HUES48 (cell line): ENCODE data around the gene AIG1.
A peak's percentile ranks its signal among the peaks of the same experiment; 100 is the strongest.
"Not testable (repeated sequence)": the region's sequence is repeated elsewhere in the genome, so short reads cannot be mapped to it uniquely, and the experiment has no call there.

Source experiments
- H3K27ac ChIP-seq: one replicate; pipeline ENCODE4 v1.7.0; 2013; ENCODE audit warnings: low read depth, low read length, inconsistent platforms
- H3K27me3 ChIP-seq: 2 replicates; pipeline ENCODE4 v1.6.1; 2013; ENCODE audit warnings: mild to moderate bottlenecking, low read length; ENCODE audit not compliant: control insufficient read depth, insufficient read depth
- H3K36me3 ChIP-seq: 2 replicates; pipeline ENCODE4 v1.6.1; 2013; ENCODE audit warnings: low read length; ENCODE audit not compliant: control insufficient read depth, insufficient read depth
- H3K4me1 ChIP-seq: 2 replicates; pipeline ENCODE4 v1.6.1; 2013; ENCODE audit warnings: mild to moderate bottlenecking, low read length; ENCODE audit not compliant: control insufficient read depth, insufficient read depth
- H3K4me3 ChIP-seq: 2 replicates; pipeline ENCODE4 v1.5.1; 2013; ENCODE audit warnings: mild to moderate bottlenecking, low read depth, low read length
- H3K9ac ChIP-seq: 2 replicates; pipeline ENCODE4 v1.6.1; 2013; ENCODE audit warnings: mild to moderate bottlenecking, low read depth, low read length, moderate library complexity
- H3K9me3 ChIP-seq: 2 replicates; pipeline ENCODE4 v1.6.1; 2013; ENCODE audit warnings: low read length; ENCODE audit not compliant: control insufficient read depth, insufficient read depth

AIG1 gene

GRCh38 chr6:143232849-143233248, 172.2 kb downstream of the AIG1 start:
- Histone ChIP-seq H3K4me1 (peaks cover 9% of the 10 kb centered on the region), H3K36me3 (no peaks in the 10 kb centered on the region), H3K27me3 (no peaks in the 10 kb centered on the region), H3K4me3 (no peak overlapping the region), H3K9ac (no peak overlapping the region), H3K27ac (no peak overlapping the region), H3K9me3 (no peaks in the 10 kb centered on the region)

GRCh38 chr6:143233554-143234285, 173.0 kb downstream of the AIG1 start:
- H3K36me3 ChIP-seq: no peaks in the 10 kb centered on the region
- peaks cover 9% of the 10 kb centered on the region for H3K4me1 ChIP-seq
- H3K27ac ChIP-seq: peak overlapping the region; percentile 18
- H3K9ac ChIP-seq: no peak overlapping the region
- no peaks in the 10 kb centered on the region for H3K9me3 ChIP-seq
- no peaks in the 10 kb centered on the region for H3K27me3 ChIP-seq
- H3K4me3 ChIP-seq: no peak overlapping the region

DNA sequence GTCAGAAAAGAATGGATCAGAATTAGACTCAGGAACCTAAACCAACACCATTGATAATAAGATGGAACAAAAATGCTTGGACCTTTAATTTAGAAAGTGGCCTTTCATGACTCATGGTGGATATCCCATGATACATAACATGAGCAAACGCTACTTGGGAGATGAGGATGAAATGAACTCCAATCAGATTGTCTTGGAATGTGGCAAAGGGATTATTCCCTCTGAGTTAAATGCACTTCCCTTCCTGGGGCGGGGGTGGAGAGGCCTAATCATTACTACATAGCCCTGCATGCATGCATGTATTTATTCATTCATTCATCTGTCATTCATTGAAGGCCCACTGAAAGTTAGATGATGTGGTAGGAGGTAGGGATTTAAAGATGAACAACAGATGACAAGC, 174.0 kb downstream of the AIG1 start:
- Histone ChIP-seq H3K36me3 (no peaks in the 10 kb centered on the region), H3K27me3 (no peaks in the 10 kb centered on the region), H3K9ac (no peak overlapping the region), H3K4me1 (peaks cover 9% of the 10 kb centered on the region), H3K27ac (no peak overlapping the region), H3K4me3 (no peak overlapping the region), H3K9me3 (no peaks in the 10 kb centered on the region)

DNA sequence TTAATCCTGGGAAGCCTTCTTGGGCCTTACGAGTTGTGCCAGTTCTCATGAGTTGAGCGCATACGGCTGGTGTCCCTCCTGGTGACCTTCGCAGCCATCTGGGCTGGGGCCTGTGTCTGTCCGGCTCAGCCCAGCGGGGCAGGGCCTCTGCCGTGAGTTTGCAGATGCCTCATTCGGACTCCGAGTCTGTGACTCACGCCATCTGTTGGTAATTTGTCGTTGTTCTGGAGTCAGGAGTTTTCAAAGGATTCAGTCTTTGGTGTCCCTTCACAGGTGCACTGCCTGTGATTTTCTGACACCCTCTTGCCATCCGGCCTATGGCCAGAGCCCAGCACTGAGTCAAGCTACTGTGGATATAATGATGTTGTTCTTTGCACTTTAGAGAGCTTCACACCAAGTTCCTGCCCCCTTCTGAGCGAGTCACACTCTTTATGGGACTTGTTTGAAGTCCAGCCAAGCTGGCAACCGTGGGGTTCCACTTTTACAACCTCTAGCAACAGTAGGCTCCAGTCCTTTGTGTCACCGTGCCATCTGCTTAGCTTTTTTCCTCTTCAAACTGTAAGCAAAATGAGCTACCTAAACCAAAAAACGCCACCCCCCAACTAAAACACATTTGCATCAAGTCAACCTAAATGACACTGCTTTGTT, 175.6 kb downstream of the AIG1 start:
- Histone ChIP-seq H3K27me3 (no peaks in the 10 kb centered on the region), H3K9ac (no peak overlapping the region), H3K36me3 (no peaks in the 10 kb centered on the region), H3K9me3 (no peaks in the 10 kb centered on the region), H3K4me1 (peaks cover 13% of the 10 kb centered on the region), H3K4me3 (no peak overlapping the region), H3K27ac (no peak overlapping the region)

DNA sequence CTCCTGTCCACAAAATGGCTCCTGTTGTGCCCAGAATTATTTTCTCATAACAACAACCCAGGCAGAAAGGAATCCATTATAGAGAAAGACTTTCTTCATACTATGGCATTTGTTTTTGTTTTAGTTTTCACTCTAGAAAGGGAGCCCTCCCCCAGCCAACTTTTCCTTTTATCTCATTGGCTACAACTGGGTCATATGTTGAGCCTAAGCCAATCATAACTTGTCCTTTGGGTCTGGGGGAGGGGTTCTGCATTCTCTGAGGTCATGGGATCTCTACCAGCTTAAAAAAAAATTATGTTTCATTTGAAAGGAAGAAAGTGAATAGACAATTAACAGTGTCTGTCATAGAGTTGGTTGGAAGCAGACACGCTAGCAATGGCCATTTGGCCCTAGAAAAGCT, 177.6 kb downstream of the AIG1 start:
- Histone ChIP-seq H3K4me1 (peaks cover 17% of the 10 kb centered on the region), H3K27ac (no peak overlapping the region), H3K27me3 (no peaks in the 10 kb centered on the region), H3K9ac (no peak overlapping the region), H3K9me3 (no peaks in the 10 kb centered on the region), H3K36me3 (no peaks in the 10 kb centered on the region), H3K4me3 (no peak overlapping the region)

- Histone ChIP-seq H3K4me1 (peaks cover 8% of the 10 kb centered on the region; the same call in 1 of the 2 replicates), H3K36me3 (no peaks in the 10 kb centered on the region), H3K9ac (no peak overlapping the region), H3K9me3 (no peaks in the 10 kb centered on the region), H3K27ac (no peak overlapping the region), H3K27me3 (no peaks in the 10 kb centered on the region), H3K4me3 (no peak overlapping the region)
Observed at GRCh38 chr6:143241111-143241510, 180.4 kb downstream of the AIG1 start.

- Histone ChIP-seq H3K27me3 (no peaks in the 10 kb centered on the region), H3K9me3 (no peaks in the 10 kb centered on the region), H3K27ac (no peak overlapping the region), H3K9ac (no peak overlapping the region), H3K4me1 (peaks cover 8% of the 10 kb centered on the region; the same call in 1 of the 2 replicates), H3K4me3 (no peak overlapping the region), H3K36me3 (no peaks in the 10 kb centered on the region)
Observed at GRCh38 chr6:143241911-143242310, 181.2 kb downstream of the AIG1 start.

DNA sequence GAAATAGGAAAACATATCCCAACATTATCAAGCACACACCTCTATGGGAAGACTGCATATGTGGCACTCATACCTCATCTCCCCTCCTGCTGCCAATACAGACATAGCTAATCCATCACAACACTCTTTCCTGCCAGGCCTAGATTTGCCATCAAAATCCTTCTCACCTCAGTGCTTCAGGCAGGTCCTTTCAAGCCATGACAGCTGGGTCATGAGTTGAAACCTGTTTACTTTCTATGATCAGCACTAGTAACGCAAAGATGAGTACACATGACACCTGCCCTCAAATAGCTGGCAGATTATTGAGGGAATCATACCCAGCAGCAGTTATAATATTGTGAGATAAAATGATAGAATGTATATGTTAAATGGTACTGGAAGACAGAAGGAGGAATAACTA, 183.1 kb downstream of the AIG1 start:
- H3K4me3 ChIP-seq: no peak overlapping the region
- no peak overlapping the region for H3K9ac ChIP-seq
- no peaks in the 10 kb centered on the region for H3K36me3 ChIP-seq
- H3K27ac ChIP-seq: no peak overlapping the region
- H3K4me1 ChIP-seq: peaks cover 8% of the 10 kb centered on the region; the same call in 1 of the 2 replicates
- H3K9me3 ChIP-seq: no peaks in the 10 kb centered on the region
- no peaks in the 10 kb centered on the region for H3K27me3 ChIP-seq

- Histone ChIP-seq H3K4me3 (no peak overlapping the region), H3K9ac (no peak overlapping the region), H3K9me3 (no peaks in the 10 kb centered on the region), H3K36me3 (no peaks in the 10 kb centered on the region), H3K4me1 (peaks cover 8% of the 10 kb centered on the region; the same call in 1 of the 2 replicates), H3K27me3 (no peaks in the 10 kb centered on the region), H3K27ac (no peak overlapping the region)
Observed at GRCh38 chr6:143245656-143246055, 185.0 kb downstream of the AIG1 start.

DNA sequence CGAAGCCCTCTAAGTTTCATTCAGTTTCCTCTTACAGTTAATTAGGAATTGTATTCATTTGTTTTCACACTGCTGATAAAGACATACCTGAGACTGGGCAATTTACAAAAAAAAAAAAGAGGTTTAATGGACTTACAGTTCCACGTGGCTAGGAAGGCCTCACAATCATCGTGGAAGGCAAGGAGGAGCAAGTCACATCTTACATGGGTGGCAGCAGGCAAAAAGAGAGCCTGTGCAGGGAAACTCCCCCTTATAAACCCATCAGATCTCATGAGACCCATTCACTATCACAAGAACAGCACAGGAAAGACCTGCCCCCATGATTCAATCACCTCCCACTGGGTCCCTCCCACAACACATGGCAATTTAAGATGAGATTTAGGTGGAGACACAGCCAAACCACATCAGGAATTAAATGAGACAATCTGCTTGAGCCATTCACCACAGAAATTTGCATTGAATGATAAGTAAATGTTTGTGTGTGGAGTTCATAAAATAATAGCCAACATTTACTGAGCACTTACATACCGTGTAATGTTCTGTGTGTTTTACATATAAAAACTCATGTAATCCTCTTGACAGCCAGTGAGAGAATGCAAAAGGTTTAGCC, 185.6 kb downstream of the AIG1 start:
- H3K27me3 ChIP-seq, H3K36me3 ChIP-seq, H3K4me1 ChIP-seq, H3K9me3 ChIP-seq, H3K27ac ChIP-seq, H3K9ac ChIP-seq, H3K4me3 ChIP-seq: not testable (repeated sequence)

- no peak overlapping the region for H3K27ac ChIP-seq
- no peaks in the 10 kb centered on the region for H3K27me3 ChIP-seq
Observed at GRCh38 chr6:143247586-143247985, 186.9 kb downstream of the AIG1 start.

More at GRCh38 chr6:143247586-143247985, 186.9 kb downstream of the AIG1 start:
- Histone ChIP-seq H3K9me3 (no peaks in the 10 kb centered on the region), H3K36me3 (no peaks in the 10 kb centered on the region), H3K4me3 (no peak overlapping the region), H3K9ac (no peak overlapping the region), H3K4me1 (no peaks in the 10 kb centered on the region)
